NCI-H748 (cell line): ENCODE data around the gene EML5.
A peak's percentile ranks its signal among the peaks of the same experiment; 100 is the strongest.

Experiments used
- DNase-seq: peaks from one replicate; lab custom pipeline; 2025; ENCODE audit not compliant: unreplicated experiment; lab: John Stamatoyannopoulos, UW

Gene EML5

DNA sequence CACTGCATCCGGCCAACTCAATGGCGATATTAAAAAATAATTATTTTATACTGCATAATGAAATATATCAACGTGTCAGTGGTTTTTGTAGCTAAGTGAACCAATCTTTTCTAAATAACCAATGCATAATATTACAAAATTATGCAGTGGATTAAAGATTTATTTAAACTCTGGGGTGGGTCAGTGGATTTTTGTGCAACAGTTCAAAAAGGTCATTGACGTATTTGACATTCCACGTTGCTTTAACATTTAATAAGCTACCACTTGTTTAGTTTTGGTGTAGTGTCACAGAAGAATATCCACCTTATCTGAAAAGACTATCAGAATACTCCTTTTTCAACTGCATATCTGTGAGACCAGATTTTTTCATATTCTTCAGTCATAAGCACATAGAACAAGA, 227.3 kb downstream of the EML5 start:
- DNase-seq: no peak

- no peak for DNase-seq
Observed at GRCh38 chr14:88563845-88564244, 228.9 kb downstream of the EML5 start.

DNA sequence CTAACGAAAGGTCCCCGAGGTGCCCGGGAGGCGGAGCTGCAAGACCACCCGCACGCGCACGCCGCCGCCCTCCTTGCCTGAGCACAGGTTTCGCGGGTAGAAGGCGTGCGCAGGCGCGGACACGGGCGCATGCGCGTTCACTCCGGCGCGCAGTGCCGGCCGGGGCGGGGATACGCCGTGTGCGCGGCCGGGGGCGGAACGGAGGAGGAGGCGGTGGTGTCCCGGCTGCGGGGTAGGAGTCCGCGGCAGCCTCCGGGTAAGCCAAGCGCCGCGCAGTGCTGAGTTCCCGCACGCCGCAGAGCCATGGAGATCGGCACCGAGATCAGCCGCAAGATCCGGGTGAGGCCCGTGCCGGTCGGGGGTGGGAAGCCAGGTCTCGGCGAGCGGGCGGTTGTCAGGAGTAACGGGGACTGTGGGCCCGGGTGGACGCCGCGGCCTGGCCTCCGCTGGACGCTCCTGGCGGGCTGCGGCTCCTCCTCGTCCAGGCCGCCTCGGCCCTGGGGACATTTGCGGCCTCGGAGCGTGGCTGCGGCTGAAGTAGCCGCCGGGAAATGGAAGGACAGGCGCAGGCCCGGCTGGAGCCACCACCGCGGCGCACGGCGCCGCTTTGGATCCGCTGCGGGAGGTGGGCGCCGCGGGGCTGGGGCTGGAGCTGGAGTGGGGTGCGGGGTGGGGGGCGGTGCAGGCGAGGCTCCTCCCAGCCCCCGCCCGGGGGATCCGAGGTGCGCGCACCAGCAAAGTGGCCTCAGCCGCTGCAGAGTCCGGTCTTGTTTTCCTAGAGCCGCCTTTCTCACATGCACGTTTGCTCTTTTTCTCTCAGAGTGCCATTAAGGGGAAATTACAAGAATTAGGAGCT, 229.7 kb downstream of the EML5 start, which contains the start of gene ZC3H14:
Gene ZC3H14, plus strand, starts transcription at position 207 of the 856 bp plus-strand sequence. Its CDS starts 97 bp downstream, at position 304.
- DNase-seq: peak; percentile 93

DNA sequence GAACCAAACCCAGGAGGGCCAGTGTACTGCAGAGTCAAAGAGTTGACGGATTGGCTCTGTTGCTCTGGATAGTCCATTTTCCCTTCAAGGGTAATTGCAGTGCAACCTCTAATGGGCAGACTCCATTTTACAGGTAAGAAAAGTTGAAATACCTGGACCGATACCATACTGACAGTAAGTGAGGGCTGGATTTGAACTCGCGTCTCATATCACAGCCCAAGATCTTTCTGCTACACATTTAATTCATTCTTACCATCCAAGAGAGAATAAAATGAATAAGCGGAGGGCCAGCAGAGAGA, 230.3 kb downstream of the EML5 start:
- no peak for DNase-seq
